CD14-positive monocyte (primary cell): ENCODE results near the gene DHX40. TPM values are rescaled to one million over a fixed set of nuclear protein-coding genes. Genes with fewer than 3 reads are reported as not detected.

Experiments used
- DNase-seq, 3 donors: peaks; one replicate each; pipeline ENCODE4 v3.0.0-alpha.2; 2011 to 2022
- H2AFZ ChIP-seq: 2 replicates; pipeline ENCODE4 v1.6.0; 2012; ENCODE audit warnings: mild to moderate bottlenecking, low read depth, low read length, inconsistent platforms; ENCODE audit not compliant: insufficient read depth, poor library complexity, severe bottlenecking
- H3K27ac ChIP-seq, 2 donors: 1 replicate in 1 of 2; 2 replicates in 1 of 2; pipeline ENCODE4 v1.5.1; 2012 to 2013; ENCODE audit warnings: low read length in 2 of 2, control low read depth in 1 of 2, inconsistent platforms in 1 of 2, low read depth in 1 of 2, mild to moderate bottlenecking in 1 of 2
- H3K27me3 ChIP-seq, 2 donors: one replicate each; pipeline versions ENCODE4 v1.6.0 to v1.6.1; 2011 to 2013; ENCODE audit warnings: low read length in 2 of 2; ENCODE audit not compliant: control insufficient read depth in 2 of 2, insufficient read depth in 2 of 2
- H3K36me3 ChIP-seq, 2 donors: replicated peaks in 1 of 2; 1 replicate in 1 of 2; 2 replicates in 1 of 2; pipeline versions ENCODE4 v1.5.1 to v1.6.1; 2012 to 2013; ENCODE audit warnings: low read length in 2 of 2, control low read depth in 1 of 2, inconsistent platforms in 1 of 2, mild to moderate bottlenecking in 1 of 2; ENCODE audit not compliant: insufficient read depth in 2 of 2, control insufficient read depth in 1 of 2
- H3K4me1 ChIP-seq, 2 donors: 1 replicate in 1 of 2; 2 replicates in 1 of 2; pipeline versions ENCODE4 v1.5.1 to v1.6.1; 2012 to 2013; ENCODE audit warnings: low read length in 2 of 2, control low read depth in 1 of 2, inconsistent platforms in 1 of 2, mild to moderate bottlenecking in 1 of 2, moderate library complexity in 1 of 2; ENCODE audit not compliant: insufficient read depth in 2 of 2, control insufficient read depth in 1 of 2
- H3K4me2 ChIP-seq: replicated peaks from 2 replicates; pipeline ENCODE3; 2012; ENCODE audit warnings: low read length, moderate library complexity, mild to moderate bottlenecking; ENCODE audit not compliant: poor library complexity, severe bottlenecking; ENCODE audit errors: extremely low read depth
- H3K4me3 ChIP-seq, 3 experiments: fragments of 200-600 bp in 1 of 3; sonication (generic) in 1 of 3; replicated peaks in 1 of 3; 1 replicate in 2 of 3; 2 replicates in 1 of 3; pipeline ENCODE4 v1.5.1; 2011 to 2013; ENCODE audit warnings: low read length in 3 of 3, mild to moderate bottlenecking in 3 of 3, control low read depth in 2 of 3, low read depth in 2 of 3, inconsistent platforms in 1 of 3, moderate library complexity in 1 of 3
- H3K79me2 ChIP-seq: 2 replicates; pipeline ENCODE4 v1.6.0; 2012; ENCODE audit warnings: mild to moderate bottlenecking, control low read depth, inconsistent platforms, low read length, moderate library complexity; ENCODE audit not compliant: insufficient read depth
- H3K9ac ChIP-seq: 2 replicates; pipeline ENCODE4 v1.6.0; 2017; ENCODE audit warnings: low read length, mild to moderate bottlenecking; ENCODE audit not compliant: insufficient read depth, poor library complexity, severe bottlenecking
- H3K9me3 ChIP-seq, 2 donors: replicated peaks in 1 of 2; 1 replicate in 1 of 2; 2 replicates in 1 of 2; pipeline versions ENCODE4 v1.5.1 to v1.6.1; 2012 to 2013; ENCODE audit warnings: low read length in 2 of 2, control low read depth in 1 of 2; ENCODE audit not compliant: control insufficient read depth in 1 of 2, insufficient read depth in 1 of 2
- H4K20me1 ChIP-seq: 2 replicates; pipeline ENCODE4 v1.6.0; 2012; ENCODE audit warnings: mild to moderate bottlenecking, low read length, control low read depth, moderate library complexity; ENCODE audit not compliant: insufficient read depth
- H3K27ac Mint-ChIP-seq, 7 donors: one replicate each; pipeline ENCODE4 v1.8.0; 2020; ENCODE audit warnings: mild to moderate bottlenecking in 7 of 7, mixed read lengths in 7 of 7, moderate library complexity in 6 of 7, inconsistent platforms in 2 of 7
- H3K27me3 Mint-ChIP-seq, 3 donors: one replicate each; pipeline ENCODE4 v1.8.0; 2021 to 2022; ENCODE audit warnings: low read depth in 3 of 3, mild to moderate bottlenecking in 3 of 3, mixed read lengths in 3 of 3, moderate library complexity in 3 of 3, inconsistent platforms in 1 of 3
- H3K36me3 Mint-ChIP-seq, 2 donors: one replicate each; pipeline ENCODE4 v1.8.0; 2020; ENCODE audit warnings: mixed read lengths in 2 of 2, inconsistent platforms in 1 of 2, mild to moderate bottlenecking in 1 of 2
- H3K4me1 Mint-ChIP-seq: one replicate; pipeline ENCODE4 v1.8.0; 2020; ENCODE audit warnings: mild to moderate bottlenecking, mixed read lengths
- H3K4me3 Mint-ChIP-seq, 2 donors: one replicate each; pipeline ENCODE4 v1.8.0; 2020; ENCODE audit warnings: mild to moderate bottlenecking in 2 of 2, mixed read lengths in 2 of 2, moderate library complexity in 1 of 2
- H3K9me3 Mint-ChIP-seq, 7 donors: one replicate each; pipeline ENCODE4 v1.8.0; 2020 to 2022; ENCODE audit warnings: mixed read lengths in 7 of 7, mild to moderate bottlenecking in 6 of 7, moderate library complexity in 6 of 7, inconsistent platforms in 2 of 7
- CTCF ChIP-seq: fragments of 200-600 bp; IDR thresholded peaks from one replicate; pipeline ENCODE4 v1.8.0; 2022; ENCODE audit warnings: antibody characterized with exemption, mild to moderate bottlenecking
- WGBS: methylation state at CpG from one replicate; pipeline ENCODE4 v1.1.5; 2013; ENCODE audit warnings: missing lambda C conversion rate; ENCODE audit not compliant: insufficient coverage; 5-methylcytosine and 5-hydroxymethylcytosine counted together
- intact Hi-C, 2 donors: fragments of 100-400 bp; cut with micrococcal nuclease; formaldehyde crosslinking; loops; one replicate each; pipeline versions ENCODE4 v1.15.0 to v1.15.1; 2023
- polyA plus RNA-seq, 3 donors: library from polyadenylated mRNA; depleted of rRNA in 1 of 3; unstranded in 2 of 3; stranded (reverse) in 1 of 3; fragments of 300-500 nt in 2 of 3; fragments of >200 nt in 1 of 3; fragmentation: Illumina TruSeq in 2 of 3; gene quantifications; 1 replicate in 2 of 3; 2 replicates in 1 of 3; pipeline ENCODE4 v1.2.3, GENCODE V29; 2012 to 2021

Gene DHX40
- polyA plus RNA-seq, 3 donors: 12.4 to 22.0 (median 21.0) TPM

DNA sequence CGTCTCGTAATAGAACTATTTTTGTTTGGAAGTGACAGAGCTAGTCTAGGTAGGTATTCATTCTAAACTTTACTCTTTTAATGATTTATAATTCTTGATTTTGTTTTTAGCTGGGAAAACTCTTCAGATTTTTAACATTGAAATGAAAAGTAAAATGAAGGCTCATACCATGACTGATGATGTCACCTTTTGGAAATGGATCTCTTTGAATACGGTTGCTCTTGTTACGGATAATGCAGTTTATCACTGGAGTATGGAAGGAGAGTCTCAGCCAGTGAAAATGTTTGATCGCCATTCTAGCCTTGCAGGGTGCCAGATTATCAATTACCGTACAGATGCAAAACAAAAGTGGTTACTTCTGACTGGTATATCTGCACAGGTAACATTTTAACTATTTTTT lies 81.9 kb downstream of the DHX40 start:
- 97% methylated on average over 4 of the region's 6 CpGs for WGBS
- Histone ChIP-seq H2AFZ (no peak overlapping the region), H3K36me3 (peaks cover 75 to 87% of the 10 kb centered on the region in 2 donors), H3K9me3 (no peaks in the 10 kb centered on the region), H3K79me2 (peaks cover 100% of the 10 kb centered on the region), H3K27me3 (no peaks in the 10 kb centered on the region), H3K4me2 (no peak overlapping the region), H3K4me1 (peaks cover 2 to 13% of the 10 kb centered on the region in 2 donors), H3K9ac (no peak overlapping the region), H4K20me1 (peaks cover 100% of the 10 kb centered on the region), H3K27ac (no peak overlapping the region), H3K4me3 (no peak overlapping the region)
- TF ChIP-seq CTCF: no peak
- H3K36me3 Mint-ChIP-seq: peaks cover 68 to 82% of the 10 kb centered on the region in 2 donors
- H3K9me3 Mint-ChIP-seq: no peaks in the 10 kb centered on the region
- no peaks in the 10 kb centered on the region for H3K27me3 Mint-ChIP-seq
- H3K4me1 Mint-ChIP-seq: peaks cover 11% of the 10 kb centered on the region
- H3K27ac Mint-ChIP-seq: no peak overlapping the region
- DNase-seq: no peak
- intact Hi-C loops: no loop called here
- H3K4me3 Mint-ChIP-seq: no peak overlapping the region

GRCh38 chr17:59649886-59650285 lies 84.5 kb downstream of the DHX40 start:
- DNase-seq: no peak
- Histone ChIP-seq H2AFZ (no peak overlapping the region), H3K79me2 (peaks cover 90% of the 10 kb centered on the region), H3K4me1 (no peaks in the 10 kb centered on the region), H3K27ac (peak overlapping the region in 1 of 2 donors; percentile 44), H3K9me3 (no peaks in the 10 kb centered on the region), H3K4me3 (no peak overlapping the region), H3K4me2 (no peak overlapping the region), H3K27me3 (no peaks in the 10 kb centered on the region), H3K9ac (no peak overlapping the region), H3K36me3 (peaks cover 85 to 97% of the 10 kb centered on the region in 2 donors), H4K20me1 (peaks cover 93% of the 10 kb centered on the region)
- TF ChIP-seq CTCF: no peak
- Mint-ChIP-seq H3K9me3 (no peaks in the 10 kb centered on the region), H3K36me3 (peaks cover 77 to 94% of the 10 kb centered on the region in 2 donors), H3K27ac (no peak overlapping the region), H3K4me1 (no peaks in the 10 kb centered on the region), H3K27me3 (no peaks in the 10 kb centered on the region), H3K4me3 (no peak overlapping the region)
- intact Hi-C loops: no loop called here
